Mammary epithelial cell (primary cell): ENCODE data around the gene MPHOSPH9.
"Not testable (repeated sequence)": the region's sequence is repeated elsewhere in the genome, so short reads cannot be mapped to it uniquely, and the experiment has no call there.

Source experiments
- EZH2 ChIP-seq: IDR thresholded peaks from 2 replicates; pipeline ENCODE4 v1.6.1; 2012; ENCODE audit warnings: low read length, inconsistent platforms, borderline replicate concordance
- TF ChIP-seq, protein P1 (sequence below), 2 donors: IDR thresholded peaks in 1 of 2; conservative IDR thresholded peaks in 1 of 2; 2 replicates each; pipeline ENCODE4 v1.5.1; 2011 to 2012; ENCODE audit warnings: inconsistent platforms in 2 of 2, low read length in 2 of 2, mild to moderate bottlenecking in 2 of 2, control low read depth in 1 of 2, low read depth in 1 of 2; ENCODE audit not compliant: insufficient read depth in 1 of 2; ENCODE audit errors: extremely low read depth in 1 of 2

DNA sequence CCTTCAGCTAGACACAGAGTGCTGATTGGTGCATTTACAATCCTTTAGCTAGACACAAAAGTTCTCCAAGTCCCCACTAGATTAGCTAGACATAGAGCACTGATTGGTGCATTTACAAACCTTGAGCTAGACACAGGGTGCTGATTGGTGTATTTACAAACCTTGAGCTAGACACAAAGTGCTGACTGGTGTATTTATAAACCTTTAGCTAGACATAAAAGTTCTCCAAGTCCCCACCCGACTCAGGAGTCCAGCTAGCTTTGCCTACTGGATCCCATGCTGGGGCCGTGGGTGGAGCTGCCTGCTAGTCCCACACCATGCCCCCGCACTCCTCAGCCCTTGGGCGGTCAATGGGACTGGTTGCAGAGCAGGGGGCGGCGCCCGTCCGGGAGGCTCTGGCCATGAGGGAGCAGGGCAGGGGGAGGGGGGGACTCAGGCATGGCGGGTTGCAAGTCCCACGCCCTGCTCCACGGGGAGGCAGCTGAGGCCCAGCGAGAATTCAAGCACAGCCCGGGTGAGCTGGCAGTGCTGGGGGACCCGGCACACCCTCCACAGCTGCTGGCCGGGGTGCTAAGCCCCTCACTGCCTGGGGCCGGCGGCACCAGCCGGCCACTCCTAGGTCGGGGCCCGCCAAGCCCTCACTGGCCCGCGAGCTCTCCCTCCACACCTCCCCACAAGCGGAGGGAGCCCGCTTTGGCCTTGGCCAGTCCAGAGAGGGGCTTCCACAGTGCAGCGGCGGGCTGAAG lies 16.2 kb upstream of the MPHOSPH9 start:
- TF ChIP-seq, protein P1, sequence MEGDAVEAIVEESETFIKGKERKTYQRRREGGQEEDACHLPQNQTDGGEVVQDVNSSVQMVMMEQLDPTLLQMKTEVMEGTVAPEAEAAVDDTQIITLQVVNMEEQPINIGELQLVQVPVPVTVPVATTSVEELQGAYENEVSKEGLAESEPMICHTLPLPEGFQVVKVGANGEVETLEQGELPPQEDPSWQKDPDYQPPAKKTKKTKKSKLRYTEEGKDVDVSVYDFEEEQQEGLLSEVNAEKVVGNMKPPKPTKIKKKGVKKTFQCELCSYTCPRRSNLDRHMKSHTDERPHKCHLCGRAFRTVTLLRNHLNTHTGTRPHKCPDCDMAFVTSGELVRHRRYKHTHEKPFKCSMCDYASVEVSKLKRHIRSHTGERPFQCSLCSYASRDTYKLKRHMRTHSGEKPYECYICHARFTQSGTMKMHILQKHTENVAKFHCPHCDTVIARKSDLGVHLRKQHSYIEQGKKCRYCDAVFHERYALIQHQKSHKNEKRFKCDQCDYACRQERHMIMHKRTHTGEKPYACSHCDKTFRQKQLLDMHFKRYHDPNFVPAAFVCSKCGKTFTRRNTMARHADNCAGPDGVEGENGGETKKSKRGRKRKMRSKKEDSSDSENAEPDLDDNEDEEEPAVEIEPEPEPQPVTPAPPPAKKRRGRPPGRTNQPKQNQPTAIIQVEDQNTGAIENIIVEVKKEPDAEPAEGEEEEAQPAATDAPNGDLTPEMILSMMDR (conservative IDR thresholded peaks at IDR 0.05 in 1 of 2, IDR thresholded peaks at IDR 0.05 in 1 of 2; ENCODE audit: extremely low read depth in 1 of 2, insufficient read depth in 1 of 2, low read depth in 1 of 2, low read length in 2 of 2), result not testable (repeated sequence)
- TF ChIP-seq EZH2, result not testable (repeated sequence)
